HEK293 (cell line): ENCODE measurements around the gene RPS21.

Source experiments
- CTCF ChIA-PET: fragments of 350-600 bp; formaldehyde crosslinking; extraction: SDS; loops from one replicate; lab custom pipeline; 2021; ENCODE audit warnings: antibody characterized with exemption; lab: Yijun Ruan, JAX
- POLR2A ChIA-PET: fragments of 300-600 bp; formaldehyde crosslinking; extraction: SDS; loops from one replicate; lab custom pipeline; 2020; ENCODE audit warnings: antibody characterized with exemption, inconsistent platforms; lab: Yijun Ruan, JAX
- H3K27ac ChIP-seq: fragments of 200-500 bp; sonication (Bioruptor generic); 2 replicates; pipeline ENCODE4 v1.5.1; 2014; ENCODE audit warnings: low read depth, low read length, control low read depth, inconsistent platforms; ENCODE audit errors: extremely low read depth
- H3K36me3 ChIP-seq, 2 experiments: fragments of 200-500 bp in 1 of 2; sonication (Bioruptor generic) in 1 of 2; 1 replicate in 1 of 2; 2 replicates in 1 of 2; pipeline ENCODE4 v1.5.1; 2014 to 2017; ENCODE audit warnings: inconsistent platforms in 2 of 2, low read length in 2 of 2; ENCODE audit not compliant: control insufficient read depth in 2 of 2, insufficient read depth in 1 of 2
- H3K4me1 ChIP-seq: fragments of 200-500 bp; sonication (Bioruptor generic); 2 replicates; pipeline ENCODE4 v1.5.1; 2014; ENCODE audit warnings: mild to moderate bottlenecking, low read length, inconsistent platforms; ENCODE audit not compliant: control insufficient read depth, insufficient read depth
- H3K4me3 ChIP-seq: 2 replicates; pipeline ENCODE4 v1.5.1; 2011; ENCODE audit warnings: low read depth, mild to moderate bottlenecking, control low read depth, low read length, moderate library complexity
- H3K9me3 ChIP-seq: fragments of 200-500 bp; sonication (Bioruptor generic); 2 replicates; pipeline ENCODE4 v1.5.1; 2014; ENCODE audit warnings: low read depth, low read length, inconsistent platforms; ENCODE audit not compliant: control insufficient read depth, insufficient read depth
- EGR2 ChIP-seq: fragments of 450-650 bp; formaldehyde crosslinking; IDR thresholded peaks from 2 replicates; pipeline ENCODE4 v1.5.1; 2016; ENCODE audit warnings: low read depth, missing biosample characterization, missing genetic modification characterization
- GFI1B ChIP-seq: fragments of 450-650 bp; formaldehyde crosslinking; IDR thresholded peaks from 2 replicates; pipeline ENCODE4 v1.5.1; 2016; ENCODE audit warnings: missing biosample characterization, missing genetic modification characterization
- GLIS1 ChIP-seq: fragments of 450-650 bp; formaldehyde crosslinking; IDR thresholded peaks from 2 replicates; pipeline ENCODE4 v1.5.1; 2016; ENCODE audit warnings: missing biosample characterization, missing genetic modification characterization
- HOXC10 ChIP-seq: sonication (generic); formaldehyde crosslinking; IDR thresholded peaks from 2 replicates; pipeline ENCODE4 v1.8.1; 2023; ENCODE audit warnings: mild to moderate bottlenecking, missing genetic modification reagents
- HOXD13 ChIP-seq: sonication (generic); formaldehyde crosslinking; IDR thresholded peaks from 2 replicates; pipeline ENCODE4 v1.8.0; 2022; ENCODE audit warnings: missing genetic modification reagents, borderline replicate concordance
- MYNN ChIP-seq: fragments of 450-650 bp; formaldehyde crosslinking; IDR thresholded peaks from 2 replicates; pipeline ENCODE4 v1.5.1; 2016; ENCODE audit warnings: missing biosample characterization, missing genetic modification characterization, borderline replicate concordance
- OVOL3 ChIP-seq: fragments of 450-650 bp; formaldehyde crosslinking; IDR thresholded peaks from 2 replicates; pipeline ENCODE4 v1.5.1; 2016; ENCODE audit warnings: missing biosample characterization, missing genetic modification characterization
- SALL2 ChIP-seq: fragments of 450-650 bp; formaldehyde crosslinking; IDR thresholded peaks from 2 replicates; pipeline ENCODE4 v1.5.0; 2017; ENCODE audit warnings: missing biosample characterization, mild to moderate bottlenecking, missing genetic modification characterization, borderline replicate concordance
- ZFHX2 ChIP-seq: fragments of 450-650 bp; formaldehyde crosslinking; conservative IDR thresholded peaks from 2 replicates; pipeline ENCODE4 v1.5.1; 2016; ENCODE audit warnings: missing biosample characterization, missing genetic modification characterization
- ZIC2 ChIP-seq: fragments of 450-650 bp; formaldehyde crosslinking; IDR thresholded peaks from 2 replicates; pipeline ENCODE4 v1.5.1; 2016; ENCODE audit warnings: missing biosample characterization, missing genetic modification characterization
- ZNF10 ChIP-seq: fragments of 450-650 bp; formaldehyde crosslinking; IDR thresholded peaks from 2 replicates; pipeline ENCODE4 v1.5.1; 2017; ENCODE audit warnings: missing biosample characterization, missing genetic modification characterization
- ZNF132 ChIP-seq: fragments of 450-650 bp; formaldehyde crosslinking; IDR thresholded peaks from 2 replicates; pipeline ENCODE4 v1.5.1; 2017; ENCODE audit warnings: missing biosample characterization, missing genetic modification characterization, borderline replicate concordance
- ZNF184 ChIP-seq: fragments of 450-650 bp; IDR thresholded peaks from 2 replicates; pipeline ENCODE4 v1.5.1; 2018; ENCODE audit warnings: missing biosample characterization, mild to moderate bottlenecking, missing genetic modification characterization
- ZNF280C ChIP-seq: fragments of 450-650 bp; formaldehyde crosslinking; IDR thresholded peaks from 2 replicates; pipeline ENCODE4 v1.5.1; 2016; ENCODE audit warnings: missing biosample characterization, missing genetic modification characterization
- ZNF311 ChIP-seq: fragments of 450-650 bp; formaldehyde crosslinking; IDR thresholded peaks from 2 replicates; pipeline ENCODE4 v1.5.1; 2017; ENCODE audit warnings: missing biosample characterization, missing genetic modification characterization, borderline replicate concordance
- ZNF473 ChIP-seq: fragments of 450-650 bp; formaldehyde crosslinking; IDR thresholded peaks from 2 replicates; pipeline ENCODE4 v1.5.1; 2017; ENCODE audit warnings: missing biosample characterization, missing genetic modification characterization
- ZNF501 ChIP-seq: fragments of 450-650 bp; formaldehyde crosslinking; IDR thresholded peaks from 2 replicates; pipeline ENCODE4 v1.5.1; 2016; ENCODE audit warnings: missing biosample characterization, missing genetic modification characterization
- ZNF514 ChIP-seq: fragments of 450-650 bp; formaldehyde crosslinking; IDR thresholded peaks from 2 replicates; pipeline ENCODE4 v1.5.1; 2016; ENCODE audit warnings: missing biosample characterization, missing genetic modification characterization
- ZNF560 ChIP-seq: fragments of 450-650 bp; formaldehyde crosslinking; IDR thresholded peaks from 2 replicates; pipeline ENCODE4 v1.5.1; 2017; ENCODE audit warnings: missing biosample characterization, missing genetic modification characterization, borderline replicate concordance
- ZNF660 ChIP-seq: fragments of 450-650 bp; IDR thresholded peaks from 2 replicates; pipeline ENCODE4 v1.5.1; 2018; ENCODE audit warnings: missing biosample characterization, mild to moderate bottlenecking, missing genetic modification characterization
- ZNF707 ChIP-seq: fragments of 450-650 bp; formaldehyde crosslinking; IDR thresholded peaks from 2 replicates; pipeline ENCODE4 v1.5.1; 2016; ENCODE audit warnings: missing biosample characterization, missing genetic modification characterization
- ZNF837 ChIP-seq: fragments of 450-650 bp; formaldehyde crosslinking; IDR thresholded peaks from 2 replicates; pipeline ENCODE4 v1.5.1; 2016; ENCODE audit warnings: missing biosample characterization, missing genetic modification characterization
- TF ChIP-seq, protein P1 (sequence below): fragments of 450-650 bp; formaldehyde crosslinking; IDR thresholded peaks from 2 replicates; pipeline ENCODE4 v1.5.1; 2016; ENCODE audit warnings: missing biosample characterization, missing genetic modification characterization
- TF ChIP-seq, protein P2 (sequence below): fragments of 450-650 bp; formaldehyde crosslinking; IDR thresholded peaks from 2 replicates; pipeline ENCODE4 v1.5.1; 2016; ENCODE audit warnings: missing biosample characterization, missing genetic modification characterization, low read depth

Gene RPS21

GRCh38 chr20:62400021-62400420, 13.1 kb downstream of the RPS21 start:
- CTCF ChIA-PET = interaction anchor here (0.6 to 2.4 kb wide), 3 partner anchors 10 to 99 kb away, joined by 3 to 11 read pairs (median 4); no protein-coding TSS in a partner anchor
- H3K27ac ChIP-seq = no peak overlapping the region
- peaks cover 0 to 46% of the 10 kb centered on the region in 2 experiments; a peak in 2 of 3 replicates for H3K36me3 ChIP-seq
- no peaks in the 10 kb centered on the region for H3K9me3 ChIP-seq
- no peak overlapping the region for H3K4me3 ChIP-seq
- POLR2A ChIA-PET = interaction anchor here (1.3 kb wide), 1 partner anchor 9 kb away, joined by 6 read pairs; no protein-coding TSS in a partner anchor
- TF ChIP-seq OVOL3 (tag by site-specific recombination) (no peak), ZNF473 (no peak), ZNF660 (tag by site-specific recombination) (no peak), SALL2 (tag by site-specific recombination) (no peak), ZNF707 (tag by site-specific recombination) (no peak), ZNF560 (tag by site-specific recombination) (no peak), EGR2 (tag by site-specific recombination) (0 out of 2 replicates have a peak, but pooled peaks have one; percentile 18), ZFHX2 (tag by site-specific recombination) (peak; percentile 15; the same call in 1 of the 2 replicates), ZNF311 (tag by site-specific recombination) (no peak), GFI1B (tag by site-specific recombination) (no peak)
- TF ChIP-seq, protein P1, sequence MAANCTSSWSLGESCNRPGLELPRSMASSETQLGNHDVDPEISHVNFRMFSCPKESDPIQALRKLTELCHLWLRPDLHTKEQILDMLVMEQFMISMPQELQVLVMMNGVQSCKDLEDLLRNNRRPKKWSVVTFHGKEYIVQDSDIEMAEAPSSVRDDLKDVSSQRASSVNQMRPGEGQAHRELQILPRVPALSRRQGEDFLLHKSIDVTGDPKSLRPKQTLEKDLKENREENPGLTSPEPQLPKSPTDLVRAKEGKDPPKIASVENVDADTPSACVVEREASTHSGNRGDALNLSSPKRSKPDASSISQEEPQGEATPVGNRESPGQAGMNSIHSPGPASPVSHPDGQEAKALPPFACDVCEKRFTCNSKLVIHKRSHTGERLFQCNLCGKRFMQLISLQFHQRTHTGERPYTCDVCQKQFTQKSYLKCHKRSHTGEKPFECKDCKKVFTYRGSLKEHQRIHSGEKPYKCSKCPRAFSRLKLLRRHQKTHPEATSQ (tag by site-specific recombination) = no peak
- TF ChIP-seq, protein P2, sequence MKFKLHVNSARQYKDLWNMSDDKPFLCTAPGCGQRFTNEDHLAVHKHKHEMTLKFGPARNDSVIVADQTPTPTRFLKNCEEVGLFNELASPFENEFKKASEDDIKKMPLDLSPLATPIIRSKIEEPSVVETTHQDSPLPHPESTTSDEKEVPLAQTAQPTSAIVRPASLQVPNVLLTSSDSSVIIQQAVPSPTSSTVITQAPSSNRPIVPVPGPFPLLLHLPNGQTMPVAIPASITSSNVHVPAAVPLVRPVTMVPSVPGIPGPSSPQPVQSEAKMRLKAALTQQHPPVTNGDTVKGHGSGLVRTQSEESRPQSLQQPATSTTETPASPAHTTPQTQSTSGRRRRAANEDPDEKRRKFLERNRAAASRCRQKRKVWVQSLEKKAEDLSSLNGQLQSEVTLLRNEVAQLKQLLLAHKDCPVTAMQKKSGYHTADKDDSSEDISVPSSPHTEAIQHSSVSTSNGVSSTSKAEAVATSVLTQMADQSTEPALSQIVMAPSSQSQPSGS (tag by site-specific recombination) = no peak
- no peaks in the 10 kb centered on the region for H3K4me1 ChIP-seq

GRCh38 chr20:62400541-62400940, 13.6 kb downstream of the RPS21 start:
- TF ChIP-seq ZNF132 (no peak), GLIS1 (tag by site-specific recombination) (no peak), ZNF501 (tag by site-specific recombination) (no peak)
- Histone ChIP-seq H3K4me3 (no peak overlapping the region), H3K9me3 (no peaks in the 10 kb centered on the region), H3K36me3 (peaks cover 0 to 49% of the 10 kb centered on the region in 2 experiments; a peak in 2 of 3 replicates), H3K4me1 (no peaks in the 10 kb centered on the region), H3K27ac (no peak overlapping the region)
- ChIA-PET POLR2A (interaction anchor here (1.3 kb wide), 1 partner anchor 10 kb away, joined by 6 read pairs; no protein-coding TSS in a partner anchor), CTCF (interaction anchor here (2.4 kb wide), 1 partner anchor 10 kb away, joined by 11 read pairs; no protein-coding TSS in a partner anchor)

GRCh38 chr20:62401331-62401779, 14.5 kb downstream of the RPS21 start:
- POLR2A ChIA-PET = interaction anchor here (0.9 to 1.9 kb wide), 2 partner anchors 12 to 14 kb away, joined by 3 to 7 read pairs; partner anchors contain the start of gene RPS21
- H3K9me3 ChIP-seq = no peaks in the 10 kb centered on the region
- CTCF ChIA-PET = interaction anchor here (2.4 kb wide), 1 partner anchor 9 kb away, joined by 11 read pairs; no protein-coding TSS in a partner anchor
- peaks cover 0 to 49% of the 10 kb centered on the region in 2 experiments; a peak in 2 of 3 replicates for H3K36me3 ChIP-seq
- H3K4me3 ChIP-seq = no peak overlapping the region
- no peak overlapping the region for H3K27ac ChIP-seq
- 0 out of 2 replicates have a peak, but pooled peaks cover under 1% of the 10 kb centered on the region for H3K4me1 ChIP-seq
- TF ChIP-seq ZNF184 (no peak), ZNF280C (tag by site-specific recombination) (no peak), HOXD13 (CRISPR knock-in tag) (no peak), MYNN (tag by site-specific recombination) (no peak), ZNF837 (no peak), ZIC2 (tag by site-specific recombination) (peak; percentile 48; the same call in 1 of the 2 replicates), ZNF514 (tag by site-specific recombination) (no peak), ZNF10 (tag by site-specific recombination) (peak; percentile 80; the same call in 1 of the 2 replicates), HOXC10 (CRISPR knock-in tag) (no peak)
- TF ChIP-seq, all 188 proteins: peak for 2
